ENCODE results near the gene RIPK3. TPM values are rescaled to one million over a fixed set of nuclear protein-coding genes. Genes with fewer than 3 reads are reported as not detected.

The RIPK3 gene
- total and polyA plus RNA-seq, 2 donors from 2014 or later: 5.1 to 19.5 TPM

- no peak overlapping the region for H3K4me3 ChIP-seq (ENCODE audit: low read length in 3 of 3)
- H3K9me3 ChIP-seq (ENCODE audit: control insufficient read depth in 2 of 3, insufficient read depth in 1 of 3, low read length in 3 of 3): no peaks in the 10 kb centered on the region
- H3K36me3 ChIP-seq (ENCODE audit: control insufficient read depth in 2 of 3, insufficient read depth in 3 of 3, low read length in 3 of 3): peaks cover 0 to 24% (median 14%) of the 10 kb centered on the region in 3 donors
- FAIRE-seq (no peak), DNase-seq (no peak)
- H3K27ac ChIP-seq (ENCODE audit: low read depth in 2 of 2, low read length in 2 of 2): no peak overlapping the region
- intact Hi-C loops (cut with DNase I): no loop called here
- no peaks in the 10 kb centered on the region for H3K4me1 ChIP-seq (ENCODE audit: control insufficient read depth in 2 of 3, insufficient read depth in 2 of 3, low read depth in 1 of 3, low read length in 3 of 3)
- no peaks in the 10 kb centered on the region for H3K27me3 ChIP-seq (ENCODE audit: control insufficient read depth, insufficient read depth, low read length)
- no peak overlapping the region for H3K9ac ChIP-seq (ENCODE audit: low read length in 3 of 3)
- TF ChIP-seq CTCF (IDR thresholded peaks at IDR 0.05; ENCODE audit: borderline replicate concordance, extremely low read depth, insufficient read depth): no peak
These were observed 50.0 kb downstream of the RIPK3 start for GRCh38 chr14:24289649-24290280.

- FAIRE-seq: no peak
- peaks cover 0 to 19% (median 11%) of the 10 kb centered on the region in 3 donors for H3K36me3 ChIP-seq (ENCODE audit: control insufficient read depth in 2 of 3, insufficient read depth in 3 of 3, low read length in 3 of 3)
- no peak overlapping the region for H3K27ac ChIP-seq (ENCODE audit: low read depth in 2 of 2, low read length in 2 of 2)
- DNase-seq: no peak
- no peaks in the 10 kb centered on the region for H3K27me3 ChIP-seq (ENCODE audit: control insufficient read depth, insufficient read depth, low read length)
- no peak for TF ChIP-seq CTCF (IDR thresholded peaks at IDR 0.05; ENCODE audit: borderline replicate concordance, extremely low read depth, insufficient read depth)
- no peak overlapping the region for H3K4me3 ChIP-seq (ENCODE audit: low read length in 3 of 3)
- intact Hi-C loops (cut with DNase I): no loop called here
- H3K9me3 ChIP-seq (ENCODE audit: control insufficient read depth in 2 of 3, insufficient read depth in 1 of 3, low read length in 3 of 3): no peaks in the 10 kb centered on the region
- H3K9ac ChIP-seq (ENCODE audit: low read length in 3 of 3): no peak overlapping the region
- no peaks in the 10 kb centered on the region for H3K4me1 ChIP-seq (ENCODE audit: control insufficient read depth in 2 of 3, insufficient read depth in 2 of 3, low read depth in 1 of 3, low read length in 3 of 3)
These were observed 52.8 kb downstream of the RIPK3 start for GRCh38 chr14:24286996-24287395.

Other genes with a start within 250 kb of the RIPK3 start
Only the 30 nearest of the 33 such genes appear.
- 4.9 TPM for gene NRL, start 225.0 kb downstream of the RIPK3 start, total RNA-seq
- 5.5 TPM for gene NRL, start 225.0 kb downstream of the RIPK3 start, polyA plus RNA-seq (ENCODE audit: insufficient read depth, low read depth, low replicate concordance)
- gene FITM1, start 209.3 kb downstream of the RIPK3 start, total RNA-seq: 1.3 TPM
- 1.2 TPM for gene FITM1, start 209.3 kb downstream of the RIPK3 start, polyA plus RNA-seq (ENCODE audit: insufficient read depth, low read depth, low replicate concordance)
- 244 TPM for gene PSME1, start 203.8 kb downstream of the RIPK3 start, total RNA-seq
- 333 TPM for gene PSME1, start 203.8 kb downstream of the RIPK3 start, polyA plus RNA-seq (ENCODE audit: insufficient read depth, low read depth, low replicate concordance)
- 22.1 TPM for gene EMC9, start 198.4 kb downstream of the RIPK3 start, total RNA-seq
- gene EMC9, start 198.4 kb downstream of the RIPK3 start, polyA plus RNA-seq (ENCODE audit: insufficient read depth, low read depth, low replicate concordance): 62.5 TPM
- 148 TPM for gene PSME2, start 193.4 kb downstream of the RIPK3 start, total RNA-seq
- gene PSME2, start 193.4 kb downstream of the RIPK3 start, polyA plus RNA-seq (ENCODE audit: insufficient read depth, low read depth, low replicate concordance): 289 TPM
- 69.0 TPM for gene RNF31, start 192.5 kb downstream of the RIPK3 start, total RNA-seq
- gene RNF31, start 192.5 kb downstream of the RIPK3 start, polyA plus RNA-seq (ENCODE audit: insufficient read depth, low read depth, low replicate concordance): 64.0 TPM
- gene IRF9, start 178.7 kb downstream of the RIPK3 start, total RNA-seq: 141 TPM
- gene IRF9, start 178.7 kb downstream of the RIPK3 start, polyA plus RNA-seq (ENCODE audit: insufficient read depth, low read depth, low replicate concordance): 88.9 TPM
- gene REC8, start 167.9 kb downstream of the RIPK3 start, total RNA-seq: 39.9 TPM
- gene REC8, start 167.9 kb downstream of the RIPK3 start, polyA plus RNA-seq (ENCODE audit: insufficient read depth, low read depth, low replicate concordance): 51.4 TPM
- 49.5 TPM for gene IPO4, start 151.2 kb downstream of the RIPK3 start, total RNA-seq
- gene IPO4, start 151.2 kb downstream of the RIPK3 start, polyA plus RNA-seq (ENCODE audit: insufficient read depth, low read depth, low replicate concordance): 22.2 TPM
- gene TM9SF1, start 144.6 kb downstream of the RIPK3 start, total RNA-seq: 83.6 TPM
- gene TM9SF1, start 144.6 kb downstream of the RIPK3 start, polyA plus RNA-seq (ENCODE audit: insufficient read depth, low read depth, low replicate concordance): 41.1 TPM
- 0.38 TPM for gene TSSK4, start 134.3 kb downstream of the RIPK3 start, total RNA-seq
- not detected for gene TSSK4, start 134.3 kb downstream of the RIPK3 start, polyA plus RNA-seq (ENCODE audit: insufficient read depth, low read depth, low replicate concordance)
- 65.1 TPM for gene CHMP4A, start 126.5 kb downstream of the RIPK3 start, total RNA-seq
- 72.2 TPM for gene CHMP4A, start 126.5 kb downstream of the RIPK3 start, polyA plus RNA-seq (ENCODE audit: insufficient read depth, low read depth, low replicate concordance)
- 22.8 TPM for gene MDP1, start 123.9 kb downstream of the RIPK3 start, total RNA-seq
- gene MDP1, start 123.9 kb downstream of the RIPK3 start, polyA plus RNA-seq (ENCODE audit: insufficient read depth, low read depth, low replicate concordance): 55.4 TPM
- gene NEDD8, start 107.6 kb downstream of the RIPK3 start, total RNA-seq: 145 TPM
- 439 TPM for gene NEDD8, start 107.6 kb downstream of the RIPK3 start, polyA plus RNA-seq (ENCODE audit: insufficient read depth, low read depth, low replicate concordance)
- gene GMPR2, start 107.1 kb downstream of the RIPK3 start, total RNA-seq: 75.0 TPM
- gene GMPR2, start 107.1 kb downstream of the RIPK3 start, polyA plus RNA-seq (ENCODE audit: insufficient read depth, low read depth, low replicate concordance): 92.5 TPM
- 99.4 TPM for gene TINF2, start 97.4 kb downstream of the RIPK3 start, total RNA-seq
- 57.0 TPM for gene TINF2, start 97.4 kb downstream of the RIPK3 start, polyA plus RNA-seq (ENCODE audit: insufficient read depth, low read depth, low replicate concordance)
- gene TGM1, start 76.8 kb downstream of the RIPK3 start, total RNA-seq: 13.1 TPM
- gene TGM1, start 76.8 kb downstream of the RIPK3 start, polyA plus RNA-seq (ENCODE audit: insufficient read depth, low read depth, low replicate concordance): 4.5 TPM
- gene RABGGTA, start 68.4 kb downstream of the RIPK3 start, total RNA-seq: 33.9 TPM
- gene RABGGTA, start 68.4 kb downstream of the RIPK3 start, polyA plus RNA-seq (ENCODE audit: insufficient read depth, low read depth, low replicate concordance): 25.8 TPM
- 32.7 TPM for gene DHRS1, start 40.2 kb downstream of the RIPK3 start, total RNA-seq
- 56.7 TPM for gene DHRS1, start 40.2 kb downstream of the RIPK3 start, polyA plus RNA-seq (ENCODE audit: insufficient read depth, low read depth, low replicate concordance)
- gene NOP9, start 40.1 kb downstream of the RIPK3 start, total RNA-seq: 25.7 TPM
- gene NOP9, start 40.1 kb downstream of the RIPK3 start, polyA plus RNA-seq (ENCODE audit: insufficient read depth, low read depth, low replicate concordance): 8.6 TPM
- 22.4 TPM for gene CIDEB, start 32.0 kb downstream of the RIPK3 start, total RNA-seq
- gene CIDEB, start 32.0 kb downstream of the RIPK3 start, polyA plus RNA-seq (ENCODE audit: insufficient read depth, low read depth, low replicate concordance): 49.7 TPM
- gene LTB4R2, start 29.9 kb downstream of the RIPK3 start, total RNA-seq: 9.2 TPM
- 0.67 TPM for gene LTB4R2, start 29.9 kb downstream of the RIPK3 start, polyA plus RNA-seq (ENCODE audit: insufficient read depth, low read depth, low replicate concordance)
- gene LTB4R, start 28.5 kb downstream of the RIPK3 start, total RNA-seq: 9.3 TPM
- 4.6 TPM for gene LTB4R, start 28.5 kb downstream of the RIPK3 start, polyA plus RNA-seq (ENCODE audit: insufficient read depth, low read depth, low replicate concordance)
- 57.5 TPM for gene ADCY4, start 4.9 kb downstream of the RIPK3 start, total RNA-seq
- 19.2 TPM for gene ADCY4, start 4.9 kb downstream of the RIPK3 start, polyA plus RNA-seq (ENCODE audit: insufficient read depth, low read depth, low replicate concordance)
- gene NFATC4, start 28.2 kb upstream of the RIPK3 start, total RNA-seq: 45.3 TPM
- 38.9 TPM for gene NFATC4, start 28.2 kb upstream of the RIPK3 start, polyA plus RNA-seq (ENCODE audit: insufficient read depth, low read depth, low replicate concordance)
- 12.1 TPM for gene NYNRIN, start 59.0 kb upstream of the RIPK3 start, total RNA-seq
- 4.4 TPM for gene NYNRIN, start 59.0 kb upstream of the RIPK3 start, polyA plus RNA-seq (ENCODE audit: insufficient read depth, low read depth, low replicate concordance)
- 1.3 TPM for gene CBLN3, start 89.7 kb upstream of the RIPK3 start, total RNA-seq
- 2.6 TPM for gene CBLN3, start 89.7 kb upstream of the RIPK3 start, polyA plus RNA-seq (ENCODE audit: insufficient read depth, low read depth, low replicate concordance)
- 53.9 TPM for gene KHNYN, start 90.0 kb upstream of the RIPK3 start, total RNA-seq
- gene KHNYN, start 90.0 kb upstream of the RIPK3 start, polyA plus RNA-seq (ENCODE audit: insufficient read depth, low read depth, low replicate concordance): 9.7 TPM
- gene SDR39U1, start 102.8 kb upstream of the RIPK3 start, total RNA-seq: 62.3 TPM
- 97.8 TPM for gene SDR39U1, start 102.8 kb upstream of the RIPK3 start, polyA plus RNA-seq (ENCODE audit: insufficient read depth, low read depth, low replicate concordance)
- 2.1 TPM for gene CMA1, start 168.3 kb upstream of the RIPK3 start, total RNA-seq
- gene CMA1, start 168.3 kb upstream of the RIPK3 start, polyA plus RNA-seq (ENCODE audit: insufficient read depth, low read depth, low replicate concordance): not detected

Measured in kidney (tissue), 14 donors.